Mesothelial cell of epicardium (in vitro differentiated cells): ENCODE measurements around the gene SCNN1B. TPM values are rescaled to one million over a fixed set of nuclear protein-coding genes. Genes with fewer than 3 reads are reported as not detected.
"Not testable (repeated sequence)": the region's sequence is repeated elsewhere in the genome, so short reads cannot be mapped to it uniquely, and the experiment has no call there.

Experiments
- DNase-seq, 2 experiments: peaks; one replicate each; pipeline ENCODE4 v3.0.0; 2021; ENCODE audit warnings: low spot score in 2 of 2; ENCODE audit not compliant: unreplicated experiment in 2 of 2
- H3K27ac Mint-ChIP-seq: 2 replicates; pipeline ENCODE4 v1.8.0; 2021; ENCODE audit warnings: mixed read lengths
- H3K27me3 Mint-ChIP-seq: 2 replicates; pipeline ENCODE4 v1.8.0; 2021; ENCODE audit warnings: low read depth, mixed read lengths
- H3K36me3 Mint-ChIP-seq: 2 replicates; pipeline ENCODE4 v1.8.0; 2021; ENCODE audit warnings: mixed read lengths
- H3K4me1 Mint-ChIP-seq: 2 replicates; pipeline ENCODE4 v1.8.0; 2021; ENCODE audit warnings: mixed read lengths
- H3K4me3 Mint-ChIP-seq: 2 replicates; pipeline ENCODE4 v1.8.0; 2021; ENCODE audit warnings: mild to moderate bottlenecking, moderate library complexity, mixed read lengths
- H3K9me3 Mint-ChIP-seq: 2 replicates; pipeline ENCODE4 v1.8.0; 2021; ENCODE audit warnings: mixed read lengths
- total RNA-seq: library from RNA; stranded (reverse); gene quantifications from 3 replicates; pipeline ENCODE4 v1.2.1, GENCODE V29; 2021
- TF ChIP-seq, protein P1 (sequence below): fragments of 200-600 bp; sonication (generic); IDR thresholded peaks from one replicate; pipeline ENCODE4 v1.5.0; 2021; ENCODE audit warnings: antibody characterized with exemption; ENCODE audit not compliant: unreplicated experiment

SCNN1B gene
- total RNA-seq, 1 donor from 2014 or later, result not detected

DNA sequence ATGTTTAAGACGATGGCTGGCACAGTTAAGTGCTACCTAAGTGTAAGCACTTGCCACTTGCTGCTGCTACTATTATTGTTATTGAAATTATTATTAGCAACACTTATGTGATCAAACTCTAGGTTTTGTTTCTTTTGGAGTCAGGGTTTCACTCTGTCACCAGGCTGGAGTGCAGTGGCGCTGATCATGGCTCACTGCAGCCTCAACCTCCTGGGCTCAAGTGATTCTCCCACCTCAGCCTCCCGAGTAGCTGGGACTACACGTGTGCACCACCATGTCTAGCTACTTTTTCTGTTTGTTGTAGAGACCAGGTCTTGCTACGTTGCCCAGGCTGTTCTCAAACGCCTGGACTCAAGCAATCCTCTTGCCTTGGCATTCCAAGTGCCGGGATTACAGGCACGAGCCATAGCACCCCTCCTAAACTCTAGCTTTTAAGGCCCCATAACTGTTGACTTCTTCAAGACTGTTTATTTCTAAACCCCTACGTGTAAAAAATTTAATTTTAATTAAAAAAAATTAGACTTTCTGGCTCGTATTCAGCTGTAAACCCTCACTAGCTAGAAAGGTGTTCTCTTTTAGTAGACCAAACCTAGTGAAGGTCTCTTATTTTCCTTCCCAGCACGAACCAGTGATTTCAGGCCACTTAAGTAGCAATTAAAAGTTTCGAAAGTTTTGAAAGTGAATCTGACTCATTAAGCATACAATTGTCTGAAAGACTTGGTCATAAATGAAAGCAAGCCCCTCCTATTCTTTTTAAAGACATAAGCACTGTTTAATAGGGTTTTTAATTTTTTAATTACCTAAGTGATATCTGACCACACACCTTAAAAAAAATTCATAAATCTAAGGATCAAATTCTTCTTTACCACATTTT lies 11.7 kb upstream of the SCNN1B start:
- Mint-ChIP-seq H3K4me3 (no peak overlapping the region), H3K27me3 (peaks cover 11% of the 10 kb centered on the region), H3K27ac (no peak overlapping the region), H3K9me3 (no peaks in the 10 kb centered on the region), H3K4me1 (no peaks in the 10 kb centered on the region), H3K36me3 (no peaks in the 10 kb centered on the region)
- TF ChIP-seq, protein P1, sequence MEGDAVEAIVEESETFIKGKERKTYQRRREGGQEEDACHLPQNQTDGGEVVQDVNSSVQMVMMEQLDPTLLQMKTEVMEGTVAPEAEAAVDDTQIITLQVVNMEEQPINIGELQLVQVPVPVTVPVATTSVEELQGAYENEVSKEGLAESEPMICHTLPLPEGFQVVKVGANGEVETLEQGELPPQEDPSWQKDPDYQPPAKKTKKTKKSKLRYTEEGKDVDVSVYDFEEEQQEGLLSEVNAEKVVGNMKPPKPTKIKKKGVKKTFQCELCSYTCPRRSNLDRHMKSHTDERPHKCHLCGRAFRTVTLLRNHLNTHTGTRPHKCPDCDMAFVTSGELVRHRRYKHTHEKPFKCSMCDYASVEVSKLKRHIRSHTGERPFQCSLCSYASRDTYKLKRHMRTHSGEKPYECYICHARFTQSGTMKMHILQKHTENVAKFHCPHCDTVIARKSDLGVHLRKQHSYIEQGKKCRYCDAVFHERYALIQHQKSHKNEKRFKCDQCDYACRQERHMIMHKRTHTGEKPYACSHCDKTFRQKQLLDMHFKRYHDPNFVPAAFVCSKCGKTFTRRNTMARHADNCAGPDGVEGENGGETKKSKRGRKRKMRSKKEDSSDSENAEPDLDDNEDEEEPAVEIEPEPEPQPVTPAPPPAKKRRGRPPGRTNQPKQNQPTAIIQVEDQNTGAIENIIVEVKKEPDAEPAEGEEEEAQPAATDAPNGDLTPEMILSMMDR, result no peak
- DNase-seq, result no peak

DNA sequence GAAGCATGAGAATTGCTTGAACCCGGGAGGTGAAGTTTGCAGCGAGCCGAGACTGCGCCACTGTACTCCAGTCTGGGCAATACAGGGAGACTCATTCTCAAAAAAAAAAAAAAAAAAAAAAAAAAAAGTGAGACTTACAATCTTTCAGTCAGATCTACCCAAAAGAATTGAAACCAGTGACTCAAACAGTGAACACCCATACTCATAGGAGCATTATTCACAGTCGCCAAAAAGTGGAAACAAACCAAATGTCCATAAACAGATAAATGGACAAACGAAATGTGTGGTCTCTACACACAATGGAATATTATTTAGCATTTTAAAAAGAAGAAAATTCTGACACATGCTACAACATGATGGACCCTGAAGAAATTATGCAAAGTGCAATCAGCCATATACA lies 9.1 kb upstream of the SCNN1B start:
- H3K36me3 Mint-ChIP-seq, result no peaks in the 10 kb centered on the region
- no peak for DNase-seq
- no peaks in the 10 kb centered on the region for H3K9me3 Mint-ChIP-seq
- H3K4me1 Mint-ChIP-seq, result no peaks in the 10 kb centered on the region
- H3K27me3 Mint-ChIP-seq, result peaks cover 25% of the 10 kb centered on the region
- no peak overlapping the region for H3K27ac Mint-ChIP-seq
- H3K4me3 Mint-ChIP-seq, result no peak overlapping the region
- TF ChIP-seq, protein P1, result no peak

DNA sequence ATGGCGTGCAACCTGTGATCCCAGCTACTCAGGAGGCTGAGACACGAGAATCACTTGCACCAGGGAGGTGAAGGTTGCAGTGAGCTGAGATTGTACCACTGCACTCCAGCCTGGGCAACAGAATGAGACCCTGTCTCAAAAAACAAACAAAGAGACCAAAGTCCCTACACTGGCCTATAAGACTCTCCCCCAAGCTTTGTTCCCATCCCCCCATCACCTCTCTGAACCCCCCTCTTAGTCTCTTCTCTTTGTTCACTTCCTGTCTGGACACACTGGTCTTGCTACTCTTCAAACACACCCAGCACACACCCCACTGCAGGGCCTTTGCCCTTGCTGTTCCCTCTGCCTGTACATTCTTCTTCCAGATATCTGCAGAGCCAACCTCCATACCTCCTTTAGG lies 7.8 kb upstream of the SCNN1B start:
- H3K4me3 Mint-ChIP-seq, result no peak overlapping the region
- H3K4me1 Mint-ChIP-seq, result no peaks in the 10 kb centered on the region
- no peak for DNase-seq
- H3K9me3 Mint-ChIP-seq, result no peaks in the 10 kb centered on the region
- peaks cover 35% of the 10 kb centered on the region for H3K27me3 Mint-ChIP-seq
- H3K27ac Mint-ChIP-seq, result no peak overlapping the region
- TF ChIP-seq, protein P1, result no peak
- H3K36me3 Mint-ChIP-seq, result no peaks in the 10 kb centered on the region

DNA sequence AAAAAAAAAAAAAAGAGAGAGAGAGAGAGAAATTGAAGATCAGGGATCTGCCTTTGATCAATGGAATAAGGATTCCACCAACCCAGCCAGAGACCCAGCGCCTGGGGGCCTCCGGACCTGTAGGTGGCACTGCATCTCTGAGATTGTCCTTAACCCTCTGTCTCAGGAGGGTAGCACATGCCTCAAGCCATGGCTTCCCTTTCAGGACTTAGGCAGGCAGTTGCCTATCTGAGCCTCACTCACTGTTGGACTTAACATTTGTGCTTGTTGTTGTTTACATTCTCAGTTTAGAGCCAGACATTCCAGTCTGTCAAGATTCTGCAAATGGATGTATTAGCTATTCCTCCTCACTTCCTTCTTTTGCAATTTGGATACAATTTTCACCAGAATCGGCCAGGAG lies 5.1 kb upstream of the SCNN1B start:
- Mint-ChIP-seq H3K36me3 (no peaks in the 10 kb centered on the region), H3K27me3 (peaks cover 59% of the 10 kb centered on the region), H3K4me3 (no peak overlapping the region), H3K27ac (no peak overlapping the region), H3K4me1 (peaks cover 6% of the 10 kb centered on the region), H3K9me3 (no peaks in the 10 kb centered on the region)
- TF ChIP-seq, protein P1, result no peak
- DNase-seq, result no peak

DNA sequence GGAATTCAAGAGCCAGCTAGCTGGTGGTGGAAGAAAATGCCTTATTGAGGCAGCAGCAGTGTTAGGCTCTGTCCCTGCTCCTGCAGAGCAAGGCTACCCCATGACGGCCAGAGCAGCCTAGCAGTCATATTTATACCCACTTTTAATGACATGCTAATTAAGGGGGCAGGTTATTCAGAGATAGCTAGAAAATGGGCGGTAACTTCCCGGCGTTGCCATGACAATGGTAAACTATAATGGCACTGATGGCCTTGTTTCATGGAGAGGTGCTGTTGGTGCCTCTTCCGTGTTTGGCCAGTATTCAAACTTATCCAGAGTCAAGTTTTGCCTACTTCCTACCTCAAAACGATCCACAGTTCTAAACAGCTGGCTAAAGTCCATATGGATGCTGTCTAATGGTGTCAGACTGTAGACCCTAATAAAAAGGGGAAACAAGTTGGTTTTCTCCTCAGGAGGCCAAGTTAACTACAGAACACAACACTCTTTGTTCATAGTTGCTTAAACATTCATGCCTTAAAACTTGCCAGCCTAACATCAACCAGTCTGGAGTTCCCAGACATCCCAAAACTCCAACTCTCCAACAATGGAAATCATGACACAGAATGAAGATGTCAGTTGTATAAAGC lies 3.7 kb upstream of the SCNN1B start:
- TF ChIP-seq, protein P1, result no peak
- Mint-ChIP-seq H3K4me1 (peaks cover 6% of the 10 kb centered on the region), H3K36me3 (no peaks in the 10 kb centered on the region), H3K9me3 (no peaks in the 10 kb centered on the region), H3K4me3 (no peak overlapping the region), H3K27me3 (peaks cover 69% of the 10 kb centered on the region), H3K27ac (no peak overlapping the region)
- DNase-seq, result no peak

DNA sequence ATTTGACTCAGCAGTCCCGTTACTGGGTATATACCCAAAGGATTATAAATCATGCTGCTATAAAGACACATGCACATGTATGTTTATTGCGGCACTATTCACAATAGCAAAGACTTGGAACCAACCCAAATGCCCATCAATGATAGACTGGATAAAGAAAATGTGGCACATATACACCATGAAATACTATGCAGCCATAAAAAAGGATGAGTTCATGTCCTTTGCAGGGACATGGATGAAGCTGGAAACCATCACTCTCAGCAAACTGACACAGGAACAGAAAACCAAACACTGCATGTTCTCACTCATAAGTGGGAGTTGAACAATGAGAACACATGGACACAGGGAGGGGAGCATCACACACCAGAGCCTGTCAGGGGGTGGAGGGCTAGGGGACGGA lies 2.3 kb upstream of the SCNN1B start:
- not testable (repeated sequence) for H3K36me3 Mint-ChIP-seq, DNase-seq, H3K4me3 Mint-ChIP-seq, H3K9me3 Mint-ChIP-seq, H3K4me1 Mint-ChIP-seq, H3K27ac Mint-ChIP-seq
- peaks cover 82% of the 10 kb centered on the region for H3K27me3 Mint-ChIP-seq
